IMR-90 (cell line): ENCODE measurements around the gene GATA3. TPM values are rescaled to one million over a fixed set of nuclear protein-coding genes. Genes with fewer than 3 reads are reported as not detected.

Experiments
- ATAC-seq: fragments of 200-7000 bp; cut with Tn5 transposase; 2 replicates; pipeline ENCODE4 v1.9.1; 2020; ENCODE audit warnings: low read depth, mild to moderate bottlenecking, moderate library complexity
- BruUV-seq: library from RNA; stranded (reverse); fragments of 400-500 nt; replicated peaks from 2 replicates; lab custom pipeline; 2021; lab: Mats Ljungman, UMichigan
- CTCF ChIA-PET: fragments of 300-600 bp; formaldehyde crosslinking; extraction: SDS; loops from one replicate; lab custom pipeline; 2021; ENCODE audit warnings: antibody characterized with exemption; lab: Yijun Ruan, JAX
- POLR2A ChIA-PET: fragments of 300-600 bp; sonication (Branson Sonifier 250); formaldehyde crosslinking; loops from one replicate; lab custom pipeline; 2022; ENCODE audit warnings: antibody characterized with exemption; ENCODE audit not compliant: unreplicated experiment; lab: Charles Lee
- DNase-seq: peaks from one replicate; pipeline ENCODE4 v3.0.0; 2013
- H2AFZ ChIP-seq: replicated peaks from 2 replicates; pipeline ENCODE3; 2013; ENCODE audit warnings: low read length, mild to moderate bottlenecking; ENCODE audit not compliant: poor library complexity
- H2AK5ac ChIP-seq: 2 replicates; pipeline ENCODE4 v1.6.1; 2013; ENCODE audit warnings: low read depth, low read length, inconsistent platforms
- H2AK9ac ChIP-seq: replicated peaks from 2 replicates; pipeline ENCODE3; 2013; ENCODE audit warnings: mild to moderate bottlenecking, low read depth, low read length, moderate library complexity; ENCODE audit not compliant: poor library complexity
- H2BK120ac ChIP-seq: 2 replicates; pipeline ENCODE4 v1.6.1; 2013; ENCODE audit warnings: low read depth, low read length, inconsistent platforms
- H2BK15ac ChIP-seq: 3 replicates; pipeline ENCODE4 v1.6.1; 2013; ENCODE audit warnings: low read depth, low read length, inconsistent platforms
- H2BK20ac ChIP-seq: 2 replicates; pipeline ENCODE4 v1.6.1; 2013; ENCODE audit warnings: low read depth, mild to moderate bottlenecking, inconsistent platforms, low read length, moderate library complexity
- H2BK5ac ChIP-seq: 2 replicates; pipeline ENCODE4 v1.6.1; 2013; ENCODE audit warnings: mild to moderate bottlenecking, low read depth, low read length, inconsistent platforms; ENCODE audit not compliant: poor library complexity, severe bottlenecking
- H3K14ac ChIP-seq: replicated peaks from 2 replicates; pipeline ENCODE4 v1.6.1; 2013; ENCODE audit warnings: low read depth, low read length, inconsistent platforms
- H3K18ac ChIP-seq: 2 replicates; pipeline ENCODE4 v1.6.1; 2013; ENCODE audit warnings: low read depth, low read length, control low read depth
- H3K23ac ChIP-seq: 2 replicates; pipeline ENCODE4 v1.6.1; 2013; ENCODE audit warnings: low read depth, low read length, inconsistent platforms
- H3K27ac ChIP-seq: 2 replicates; pipeline ENCODE4 v1.5.1; 2013; ENCODE audit warnings: mild to moderate bottlenecking, control low read depth, low read length; ENCODE audit not compliant: insufficient read depth
- H3K27me3 ChIP-seq: 2 replicates; pipeline ENCODE4 v1.6.1; 2013; ENCODE audit warnings: low read length; ENCODE audit not compliant: control insufficient read depth, insufficient read depth
- H3K36me3 ChIP-seq: 2 replicates; pipeline ENCODE4 v1.6.1; 2013; ENCODE audit warnings: low read length, mixed read lengths; ENCODE audit not compliant: control insufficient read depth, insufficient read depth
- H3K4ac ChIP-seq: 2 replicates; pipeline ENCODE4 v1.6.1; 2013; ENCODE audit warnings: low read depth, low read length, inconsistent platforms
- H3K4me1 ChIP-seq: 2 replicates; pipeline ENCODE4 v1.6.1; 2013; ENCODE audit warnings: low read length, mixed read lengths; ENCODE audit not compliant: control insufficient read depth, insufficient read depth
- H3K4me2 ChIP-seq: 2 replicates; pipeline ENCODE4 v1.6.1; 2013; ENCODE audit warnings: low read depth, mild to moderate bottlenecking, control low read depth, low read length, moderate library complexity
- H3K4me3 ChIP-seq: 2 replicates; pipeline ENCODE4 v1.5.1; 2013; ENCODE audit warnings: low read depth, mild to moderate bottlenecking, control low read depth, low read length, moderate library complexity; ENCODE audit not compliant: insufficient read depth
- H3K56ac ChIP-seq: 2 replicates; pipeline ENCODE4 v1.6.1; 2013; ENCODE audit warnings: low read length, inconsistent platforms; ENCODE audit not compliant: insufficient read depth; ENCODE audit errors: extremely low read depth
- H3K79me1 ChIP-seq, 2 experiments: 2 replicates each; pipeline ENCODE4 v1.6.1; 2013; ENCODE audit warnings: low read length in 2 of 2, inconsistent platforms in 1 of 2, low read depth in 1 of 2
- H3K9ac ChIP-seq: 2 replicates; pipeline ENCODE4 v1.6.1; 2013; ENCODE audit warnings: low read depth, low read length, control low read depth
- H3K9me1 ChIP-seq: 2 replicates; pipeline ENCODE4 v1.6.1; 2013; ENCODE audit warnings: low read length, inconsistent platforms; ENCODE audit not compliant: insufficient read depth
- H3K9me3 ChIP-seq: 2 replicates; pipeline ENCODE4 v1.6.1; 2013; ENCODE audit warnings: low read length; ENCODE audit not compliant: control insufficient read depth, insufficient read depth
- H4K20me1 ChIP-seq: 2 replicates; pipeline ENCODE4 v1.6.1; 2013; ENCODE audit warnings: low read length, inconsistent platforms; ENCODE audit not compliant: insufficient read depth
- H4K5ac ChIP-seq: 2 replicates; pipeline ENCODE4 v1.6.1; 2013; ENCODE audit warnings: mild to moderate bottlenecking, low read depth, low read length, control low read depth
- H4K8ac ChIP-seq, 2 experiments: 2 replicates each; pipeline ENCODE4 v1.6.1; 2013; ENCODE audit warnings: low read depth in 2 of 2, low read length in 2 of 2, control low read depth in 1 of 2, inconsistent platforms in 1 of 2
- H4K91ac ChIP-seq: 2 replicates; pipeline ENCODE4 v1.6.1; 2013; ENCODE audit warnings: low read depth, low read length, inconsistent platforms; ENCODE audit not compliant: insufficient read depth
- BHLHE40 ChIP-seq: fragments of 150-350 bp; IDR thresholded peaks from 2 replicates; pipeline ENCODE4 v1.6.1; 2016; ENCODE audit warnings: mild to moderate bottlenecking, low read depth, low read length
- CEBPB ChIP-seq: IDR thresholded peaks from 2 replicates; pipeline ENCODE4 v1.6.1; 2012; ENCODE audit warnings: low read depth, low read length, improper control_type of control experiment
- RAD21 ChIP-seq: IDR thresholded peaks from 2 replicates; pipeline ENCODE4 v1.6.1; 2012; ENCODE audit warnings: low read length, improper control_type of control experiment
- RCOR1 ChIP-seq: IDR thresholded peaks from 2 replicates; pipeline ENCODE4 v1.6.1; 2012; ENCODE audit warnings: mild to moderate bottlenecking, low read length, improper control_type of control experiment; ENCODE audit not compliant: insufficient replicate concordance
- RFX5 ChIP-seq: IDR thresholded peaks from 2 replicates; pipeline ENCODE4 v1.8.0; 2012; ENCODE audit warnings: low read depth, mild to moderate bottlenecking, low read length, moderate library complexity
- WGBS, 2 experiments: methylation state at CpG; one replicate each; pipeline versions ENCODE4 v1.1.5 to v1.1.7; 2013; ENCODE audit warnings: missing lambda C conversion rate in 2 of 2; ENCODE audit not compliant: insufficient read length in 1 of 2; ENCODE audit errors: extremely low coverage in 2 of 2; 5-methylcytosine and 5-hydroxymethylcytosine counted together
- dilution Hi-C: fragments of 300-500 bp; cut with HindIII; formaldehyde crosslinking; loops from one replicate; pipeline ENCODE4 v1.14.3; 2018; ENCODE audit warnings: low sequenced_read_pairs; ENCODE audit not compliant: unreplicated experiment
- in situ Hi-C: fragments of 300-500 bp; cut with MboI; formaldehyde crosslinking; loops from 3 replicates; pipeline ENCODE4 v1.14.3; 2019; ENCODE audit warnings: low sequenced_read_pairs, inconsistent platforms, mixed read lengths
- intact Hi-C: fragments of 100-400 bp; cut with micrococcal nuclease; formaldehyde crosslinking; loops from 2 replicates; pipeline ENCODE4 v1.10.0; 2022
- polyA plus RNA-seq, 3 experiments: library from polyadenylated mRNA; depleted of rRNA; stranded (reverse); fragments of >200 nt; gene quantifications; 2 replicates each; pipeline ENCODE4 v1.2.3, GENCODE V29; 2012; ENCODE audit warnings: low replicate concordance in 1 of 3
- total RNA-seq: library from RNA; depleted of rRNA; stranded (reverse); fragments of >200 nt; gene quantifications from 2 replicates; pipeline ENCODE4 v1.2.3, GENCODE V29; 2012

Gene GATA3
- total and polyA plus RNA-seq, 2 of the 4 experiments (the other 2 are of a cell fraction), result 0.21 TPM; not detected in 1

- ATAC-seq (peak; percentile 95), DNase-seq (peak; percentile 56)
- H4K20me1 ChIP-seq, result no peaks in the 10 kb centered on the region
- no peaks in the 10 kb centered on the region for H3K36me3 ChIP-seq
- intact Hi-C loops, result no loop called here
- no TSS peak for BruUV-seq
- no peak overlapping the region for H2AK9ac ChIP-seq
- peak overlapping the region; percentile 57 for H2AFZ ChIP-seq
- CTCF ChIA-PET, result interaction anchor here (0.7 kb wide), 1 partner anchor 130 kb away, joined by 3 read pairs; no protein-coding TSS in a partner anchor
- H4K5ac ChIP-seq, result no peak overlapping the region
- no peak overlapping the region for H4K91ac ChIP-seq
- TF ChIP-seq BHLHE40 (no peak), RCOR1 (no peak), CEBPB (peak; percentile 29; the same call in 1 of the 2 replicates), RAD21 (no peak), RFX5 (no peak)
- no peak overlapping the region for H3K4me3 ChIP-seq
- POLR2A ChIA-PET, result no interaction called here
- H3K23ac ChIP-seq, result no peak overlapping the region
- H3K9me3 ChIP-seq, result no peaks in the 10 kb centered on the region
- peak overlapping the region in 1 of 2 experiments; percentile 63; a peak in 1 of 4 replicates for H4K8ac ChIP-seq
- H2BK120ac ChIP-seq, result peak overlapping the region; percentile 82; the same call in 1 of the 2 replicates
- no peak overlapping the region for H3K27ac ChIP-seq
- H3K56ac ChIP-seq, result no peak overlapping the region
- H3K27me3 ChIP-seq, result peaks cover 2% of the 10 kb centered on the region
- WGBS, 2 experiments, result no CpG with 5 or more reads among the region's 7 CpGs
- dilution Hi-C loops, result no loop called here
- H3K18ac ChIP-seq, result no peak overlapping the region
- peak overlapping the region; percentile 30 for H2BK5ac ChIP-seq
- peaks cover 7% of the 10 kb centered on the region for H3K4me1 ChIP-seq
- no peak overlapping the region; the same call in 2 of the 3 replicates for H2BK15ac ChIP-seq
- H3K4me2 ChIP-seq, result peak overlapping the region; percentile 37; the same call in 1 of the 2 replicates
- no peaks in the 10 kb centered on the region for H3K79me1 ChIP-seq
- no peak overlapping the region for H3K9ac ChIP-seq
- H2AK5ac ChIP-seq, result no peak overlapping the region; the same call in 1 of the 2 replicates
- no peaks in the 10 kb centered on the region for H3K9me1 ChIP-seq
- in situ Hi-C loops, result no loop called here
- H3K4ac ChIP-seq, result peak overlapping the region; percentile 45; the same call in 1 of the 2 replicates
- H2BK20ac ChIP-seq, result no peak overlapping the region
- H3K14ac ChIP-seq, result no peak overlapping the region
Observed at GRCh38 chr10:8069627-8070026, 15.1 kb downstream of the GATA3 start.
